Liver (tissue), 2 donors: Measurements from ENCODE around the gene ADPGK.

Experiments
- TF ChIP-seq, protein P1 (sequence below): fragments of 150-350 bp; IDR thresholded peaks from 2 replicates; pipeline ENCODE4 v1.5.1; 2017; ENCODE audit warnings: improper control_type of control experiment, low read depth, low read length; ENCODE audit not compliant: missing input control
- TF ChIP-seq, protein P2 (sequence below): IDR thresholded peaks from 2 replicates; pipeline ENCODE4 v1.6.1; 2016; ENCODE audit warnings: antibody characterized with exemption, mild to moderate bottlenecking
- donor health status: healthy.

GRCh38 chr15:72800833-72801481, 17.4 kb upstream of the ADPGK start:
- TF ChIP-seq, protein P1, sequence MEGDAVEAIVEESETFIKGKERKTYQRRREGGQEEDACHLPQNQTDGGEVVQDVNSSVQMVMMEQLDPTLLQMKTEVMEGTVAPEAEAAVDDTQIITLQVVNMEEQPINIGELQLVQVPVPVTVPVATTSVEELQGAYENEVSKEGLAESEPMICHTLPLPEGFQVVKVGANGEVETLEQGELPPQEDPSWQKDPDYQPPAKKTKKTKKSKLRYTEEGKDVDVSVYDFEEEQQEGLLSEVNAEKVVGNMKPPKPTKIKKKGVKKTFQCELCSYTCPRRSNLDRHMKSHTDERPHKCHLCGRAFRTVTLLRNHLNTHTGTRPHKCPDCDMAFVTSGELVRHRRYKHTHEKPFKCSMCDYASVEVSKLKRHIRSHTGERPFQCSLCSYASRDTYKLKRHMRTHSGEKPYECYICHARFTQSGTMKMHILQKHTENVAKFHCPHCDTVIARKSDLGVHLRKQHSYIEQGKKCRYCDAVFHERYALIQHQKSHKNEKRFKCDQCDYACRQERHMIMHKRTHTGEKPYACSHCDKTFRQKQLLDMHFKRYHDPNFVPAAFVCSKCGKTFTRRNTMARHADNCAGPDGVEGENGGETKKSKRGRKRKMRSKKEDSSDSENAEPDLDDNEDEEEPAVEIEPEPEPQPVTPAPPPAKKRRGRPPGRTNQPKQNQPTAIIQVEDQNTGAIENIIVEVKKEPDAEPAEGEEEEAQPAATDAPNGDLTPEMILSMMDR = no peak
- TF ChIP-seq, protein P2, sequence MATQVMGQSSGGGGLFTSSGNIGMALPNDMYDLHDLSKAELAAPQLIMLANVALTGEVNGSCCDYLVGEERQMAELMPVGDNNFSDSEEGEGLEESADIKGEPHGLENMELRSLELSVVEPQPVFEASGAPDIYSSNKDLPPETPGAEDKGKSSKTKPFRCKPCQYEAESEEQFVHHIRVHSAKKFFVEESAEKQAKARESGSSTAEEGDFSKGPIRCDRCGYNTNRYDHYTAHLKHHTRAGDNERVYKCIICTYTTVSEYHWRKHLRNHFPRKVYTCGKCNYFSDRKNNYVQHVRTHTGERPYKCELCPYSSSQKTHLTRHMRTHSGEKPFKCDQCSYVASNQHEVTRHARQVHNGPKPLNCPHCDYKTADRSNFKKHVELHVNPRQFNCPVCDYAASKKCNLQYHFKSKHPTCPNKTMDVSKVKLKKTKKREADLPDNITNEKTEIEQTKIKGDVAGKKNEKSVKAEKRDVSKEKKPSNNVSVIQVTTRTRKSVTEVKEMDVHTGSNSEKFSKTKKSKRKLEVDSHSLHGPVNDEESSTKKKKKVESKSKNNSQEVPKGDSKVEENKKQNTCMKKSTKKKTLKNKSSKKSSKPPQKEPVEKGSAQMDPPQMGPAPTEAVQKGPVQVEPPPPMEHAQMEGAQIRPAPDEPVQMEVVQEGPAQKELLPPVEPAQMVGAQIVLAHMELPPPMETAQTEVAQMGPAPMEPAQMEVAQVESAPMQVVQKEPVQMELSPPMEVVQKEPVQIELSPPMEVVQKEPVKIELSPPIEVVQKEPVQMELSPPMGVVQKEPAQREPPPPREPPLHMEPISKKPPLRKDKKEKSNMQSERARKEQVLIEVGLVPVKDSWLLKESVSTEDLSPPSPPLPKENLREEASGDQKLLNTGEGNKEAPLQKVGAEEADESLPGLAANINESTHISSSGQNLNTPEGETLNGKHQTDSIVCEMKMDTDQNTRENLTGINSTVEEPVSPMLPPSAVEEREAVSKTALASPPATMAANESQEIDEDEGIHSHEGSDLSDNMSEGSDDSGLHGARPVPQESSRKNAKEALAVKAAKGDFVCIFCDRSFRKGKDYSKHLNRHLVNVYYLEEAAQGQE = no peak
